ENCODE results near the gene CX3CR1.

GRCh38 chr3:39290255-39290654, 10.4 kb upstream of the CX3CR1 start:
- TF ChIP-seq CTCF (IDR thresholded peaks at IDR 0.05; ENCODE audit: insufficient read depth, low read length, poor library complexity, severe bottlenecking), result no peak
- no peak for TF ChIP-seq EZH2phosphoT487 (conservative IDR thresholded peaks at IDR 0.05; ENCODE audit: low read length)

Data from SU-DHL-6 (cell line).